Endothelial cell of umbilical vein (primary cell): ENCODE data around the gene ZW10. TPM values are rescaled to one million over a fixed set of nuclear protein-coding genes. Genes with fewer than 3 reads are reported as not detected.
A peak's percentile ranks its signal among the peaks of the same experiment; 100 is the strongest.

Source experiments
- BruUV-seq: library from RNA; stranded (reverse); fragments of 400-500 nt; replicated peaks from 2 replicates; lab custom pipeline; 2021; lab: Mats Ljungman, UMichigan
- CTCF ChIA-PET: fragments of 300-600, 350-600 bp; sonication (Branson Sonifier 250); formaldehyde crosslinking; loops from one replicate; lab custom pipeline; 2021; ENCODE audit warnings: antibody characterized with exemption, inconsistent platforms; lab: Charles Lee
- POLR2A ChIA-PET: fragments of 300-600, 350-600 bp; sonication (Branson Sonifier 250); formaldehyde crosslinking; loops from one replicate; lab custom pipeline; 2021; ENCODE audit warnings: antibody characterized with exemption, inconsistent platforms; lab: Charles Lee
- DNase-seq: peaks from one replicate; pipeline ENCODE4 v3.0.0-alpha.2; 2011; ENCODE audit warnings: low read depth, low spot score
- FAIRE-seq: peaks from 2 replicates; lab custom pipeline; 2011; peaks lifted over from hg19 to GRCh38; lab: Jason Lieb, UNC
- H2AFZ ChIP-seq: 2 replicates; pipeline ENCODE4 v1.6.0; 2012; ENCODE audit warnings: low read depth, low read length, control low read depth, inconsistent platforms
- H3K27ac ChIP-seq: 2 replicates; pipeline ENCODE4 v1.5.1; 2011; ENCODE audit warnings: low read depth, mild to moderate bottlenecking, control low read depth, low read length, moderate library complexity; ENCODE audit not compliant: insufficient read depth
- H3K27me3 ChIP-seq, 2 experiments: 2 replicates each; pipeline versions ENCODE4 v1.6.0 to v1.6.1; 2011; ENCODE audit warnings: low read length in 2 of 2, mixed read lengths in 1 of 2; ENCODE audit not compliant: control insufficient read depth in 2 of 2, insufficient read depth in 2 of 2
- H3K36me3 ChIP-seq, 2 experiments: 2 replicates in 1 of 2; 3 replicates in 1 of 2; pipeline ENCODE4 v1.5.1; 2011; ENCODE audit warnings: low read length in 2 of 2, mild to moderate bottlenecking in 1 of 2, moderate library complexity in 1 of 2; ENCODE audit not compliant: control insufficient read depth in 2 of 2, insufficient read depth in 2 of 2; ENCODE audit errors: extremely low read depth in 1 of 2
- H3K4me1 ChIP-seq: 3 replicates; pipeline ENCODE4 v1.5.1; 2011; ENCODE audit warnings: mild to moderate bottlenecking, low read length; ENCODE audit not compliant: control insufficient read depth, insufficient read depth; ENCODE audit errors: extremely low read depth
- H3K4me2 ChIP-seq: 2 replicates; pipeline ENCODE4 v1.6.1; 2011; ENCODE audit warnings: low read length, control low read depth, mixed read lengths; ENCODE audit not compliant: insufficient read depth
- H3K4me3 ChIP-seq, 3 experiments: fragments of 200-600 bp in 1 of 3; sonication (generic), shearing (Covaris generic) in 1 of 3; replicated peaks in 1 of 3; 2 replicates each; pipeline ENCODE4 v1.5.1; 2011 to 2016; ENCODE audit warnings: control low read depth in 3 of 3, low read length in 3 of 3, mild to moderate bottlenecking in 2 of 3, inconsistent platforms in 1 of 3, low read depth in 1 of 3, moderate library complexity in 1 of 3; ENCODE audit not compliant: insufficient read depth in 1 of 3
- H3K79me2 ChIP-seq: 2 replicates; pipeline ENCODE4 v1.6.0; 2012; ENCODE audit warnings: low read length, inconsistent platforms; ENCODE audit not compliant: control insufficient read depth, insufficient read depth
- H3K9ac ChIP-seq: replicated peaks from 2 replicates; pipeline ENCODE3; 2011; ENCODE audit warnings: low read length, control low read depth; ENCODE audit not compliant: insufficient read depth; ENCODE audit errors: extremely low read depth
- H3K9me1 ChIP-seq: replicated peaks from 3 replicates; pipeline ENCODE4 v1.6.0; 2011; ENCODE audit warnings: mild to moderate bottlenecking, low read length; ENCODE audit not compliant: control insufficient read depth, insufficient read depth; ENCODE audit errors: extremely low read depth
- H3K9me3 ChIP-seq: replicated peaks from 2 replicates; pipeline ENCODE4 v1.5.1; 2012; ENCODE audit warnings: low read length, inconsistent platforms; ENCODE audit not compliant: control insufficient read depth, insufficient read depth
- H4K20me1 ChIP-seq: replicated peaks from 2 replicates; pipeline ENCODE3; 2011; ENCODE audit warnings: mild to moderate bottlenecking, low read length; ENCODE audit not compliant: control insufficient read depth, insufficient read depth; ENCODE audit errors: extremely low read depth
- EZH2 ChIP-seq: IDR thresholded peaks from 2 replicates; pipeline ENCODE4 v1.6.1; 2012; ENCODE audit warnings: borderline replicate concordance, low read depth, mild to moderate bottlenecking, moderate library complexity, low read length, inconsistent platforms; ENCODE audit not compliant: severe bottlenecking
- FOS ChIP-seq: IDR thresholded peaks from 2 replicates; pipeline ENCODE4 v1.6.1; 2011; ENCODE audit warnings: mild to moderate bottlenecking, low read length, moderate library complexity, borderline replicate concordance; ENCODE audit not compliant: insufficient read depth
- GATA2 ChIP-seq: IDR thresholded peaks from 2 replicates; pipeline ENCODE4 v1.7.0; 2011; ENCODE audit warnings: low read depth, mild to moderate bottlenecking, moderate library complexity, mixed read lengths, low read length; ENCODE audit not compliant: insufficient read length, insufficient read depth
- JUN ChIP-seq: IDR thresholded peaks from 2 replicates; pipeline ENCODE4 v1.6.1; 2011; ENCODE audit warnings: borderline replicate concordance, low read depth; ENCODE audit not compliant: insufficient read length, insufficient read depth
- MYC ChIP-seq: IDR thresholded peaks from one replicate; pipeline ENCODE4 v1.6.1; 2011; ENCODE audit warnings: mild to moderate bottlenecking, low read depth, low read length
- POLR2A ChIP-seq: IDR thresholded peaks from 2 replicates; pipeline ENCODE4 v1.6.1; 2012; ENCODE audit warnings: low read depth, mild to moderate bottlenecking, control low read depth, low read length
- POLR2AphosphoS5 ChIP-seq: IDR thresholded peaks from 2 replicates; pipeline ENCODE4 v1.6.1; 2012; ENCODE audit warnings: low read depth, mild to moderate bottlenecking, control low read depth, low read length, moderate library complexity; ENCODE audit not compliant: insufficient read depth
- dilution Hi-C: fragments of 300-500 bp; cut with MboI; formaldehyde crosslinking; loops from one replicate; pipeline ENCODE4 v1.15.0; 2019; ENCODE audit warnings: low sequenced_read_pairs; ENCODE audit not compliant: extremely low pct_ligation_motif_present
- intact Hi-C: fragments of 100-400 bp; cut with micrococcal nuclease; formaldehyde crosslinking; loops from one replicate; pipeline ENCODE4 v1.10.0; 2022
- polyA plus RNA-seq, 4 experiments: library from polyadenylated mRNA; depleted of rRNA in 3 of 4; stranded (reverse) in 3 of 4; unstranded in 1 of 4; fragments of >200 nt; gene quantifications; 2 replicates each; pipeline versions ENCODE4 v1.2.1 to v1.2.3, GENCODE V29; 2011 to 2012; ENCODE audit warnings: missing spikeins in 1 of 4
- total RNA-seq: library from RNA; stranded (reverse); gene quantifications from 2 replicates; pipeline ENCODE4 v1.2.3, GENCODE V29; 2021
- TF ChIP-seq, protein P1 (sequence below): IDR thresholded peaks from 2 replicates; pipeline ENCODE4 v1.6.1; 2011; ENCODE audit not compliant: insufficient read depth, insufficient read length

Gene ZW10
- total and polyA plus RNA-seq, 2 donors (not counting 3 experiments of a cell fraction or from before 2014, with no cell fraction given) = 7.5 to 22.1 TPM

DNA sequence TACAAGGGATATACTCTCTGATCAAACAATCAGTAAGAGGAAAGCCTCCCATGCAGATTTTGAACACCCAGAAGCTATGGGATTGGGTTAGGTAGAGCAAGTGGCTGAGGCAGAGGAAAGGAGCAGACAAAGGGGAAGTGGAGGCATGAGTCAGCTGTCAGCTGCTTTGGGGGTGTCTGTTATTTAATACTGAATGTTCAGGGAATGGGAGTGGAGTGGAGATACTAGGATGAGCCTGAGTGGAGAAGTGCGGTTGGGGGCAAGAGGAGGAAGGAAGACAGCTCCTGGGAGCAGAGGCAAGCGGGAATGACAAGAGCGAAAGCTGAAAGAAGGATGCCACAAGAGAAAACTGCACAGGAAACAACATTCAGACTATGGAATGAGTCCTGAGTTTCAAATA lies 44.7 kb downstream of the ZW10 start:
- Histone ChIP-seq H4K20me1 (no peaks in the 10 kb centered on the region), H3K27ac (no peak overlapping the region), H3K79me2 (no peaks in the 10 kb centered on the region), H3K4me3 (no peak overlapping the region), H2AFZ (no peak overlapping the region), H3K9me1 (no peaks in the 10 kb centered on the region), H3K4me2 (no peak overlapping the region), H3K27me3 (no peaks in the 10 kb centered on the region), H3K9me3 (no peaks in the 10 kb centered on the region), H3K9ac (no peak overlapping the region), H3K36me3 (peaks cover 0 to 8% of the 10 kb centered on the region in 2 experiments), H3K4me1 (no peaks in the 10 kb centered on the region)
- no peak for TF ChIP-seq JUN
- peak; percentile 57 for TF ChIP-seq FOS
- peak; percentile 28 for DNase-seq
- FAIRE-seq = no peak
- no TSS peak for BruUV-seq
- dilution Hi-C loops (no loop called here), intact Hi-C loops (no loop called here)
- CTCF ChIA-PET = interaction anchor here (1.2 to 2.7 kb wide), 4 partner anchors 10 to 423 kb away, joined by 3 to 10 read pairs (median 6); partner anchors contain the start of gene ZW10
- POLR2A ChIA-PET = no interaction called here

DNA sequence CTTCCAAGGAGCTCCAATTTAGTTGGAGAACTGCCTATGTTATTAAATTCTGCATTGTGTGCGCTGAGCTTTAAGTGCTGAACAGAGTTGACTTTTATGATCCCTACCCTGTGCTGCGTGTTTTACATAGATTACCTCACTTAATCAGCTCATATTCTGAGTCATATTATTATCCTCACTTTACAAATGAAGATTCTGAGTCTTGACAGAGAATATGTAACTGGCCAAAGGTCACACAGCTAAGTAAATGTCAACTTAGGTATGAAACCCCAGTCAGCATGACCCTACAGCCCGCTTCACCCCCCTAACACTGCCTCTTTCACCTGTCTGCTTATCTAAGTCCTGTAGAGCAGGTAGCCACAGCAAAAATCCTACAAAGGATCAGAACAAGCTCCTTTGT lies 47.6 kb downstream of the ZW10 start:
- Histone ChIP-seq H3K27me3 (no peaks in the 10 kb centered on the region), H3K4me1 (no peaks in the 10 kb centered on the region), H4K20me1 (no peaks in the 10 kb centered on the region), H3K9me3 (no peaks in the 10 kb centered on the region), H3K4me2 (no peak overlapping the region), H2AFZ (no peak overlapping the region), H3K27ac (no peak overlapping the region), H3K36me3 (no peaks in the 10 kb centered on the region), H3K9me1 (no peaks in the 10 kb centered on the region), H3K4me3 (no peak overlapping the region), H3K9ac (no peak overlapping the region), H3K79me2 (no peaks in the 10 kb centered on the region)
- BruUV-seq = no TSS peak
- ChIA-PET POLR2A (no interaction called here), CTCF (interaction anchor here (1.1 to 1.3 kb wide), 4 partner anchors 14 to 71 kb away, joined by 3 read pairs; partner anchors contain the start of gene ZW10)
- dilution Hi-C loops = no loop called here
- intact Hi-C loops = no loop called here
- TF ChIP-seq, protein P1, sequence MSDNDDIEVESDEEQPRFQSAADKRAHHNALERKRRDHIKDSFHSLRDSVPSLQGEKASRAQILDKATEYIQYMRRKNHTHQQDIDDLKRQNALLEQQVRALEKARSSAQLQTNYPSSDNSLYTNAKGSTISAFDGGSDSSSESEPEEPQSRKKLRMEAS = no peak
- TF ChIP-seq GATA2 (no peak), EZH2 (no peak), POLR2A (no peak), MYC (no peak), POLR2AphosphoS5 (no peak), JUN (no peak)
- DNase-seq (no peak), FAIRE-seq (no peak)
